ENCODE results near the gene TMPRSS4. TPM values are rescaled to one million over a fixed set of nuclear protein-coding genes. Genes with fewer than 3 reads are reported as not detected.

TMPRSS4 gene
- total RNA-seq, 1 experiment from 2014 or later = not detected

DNA sequence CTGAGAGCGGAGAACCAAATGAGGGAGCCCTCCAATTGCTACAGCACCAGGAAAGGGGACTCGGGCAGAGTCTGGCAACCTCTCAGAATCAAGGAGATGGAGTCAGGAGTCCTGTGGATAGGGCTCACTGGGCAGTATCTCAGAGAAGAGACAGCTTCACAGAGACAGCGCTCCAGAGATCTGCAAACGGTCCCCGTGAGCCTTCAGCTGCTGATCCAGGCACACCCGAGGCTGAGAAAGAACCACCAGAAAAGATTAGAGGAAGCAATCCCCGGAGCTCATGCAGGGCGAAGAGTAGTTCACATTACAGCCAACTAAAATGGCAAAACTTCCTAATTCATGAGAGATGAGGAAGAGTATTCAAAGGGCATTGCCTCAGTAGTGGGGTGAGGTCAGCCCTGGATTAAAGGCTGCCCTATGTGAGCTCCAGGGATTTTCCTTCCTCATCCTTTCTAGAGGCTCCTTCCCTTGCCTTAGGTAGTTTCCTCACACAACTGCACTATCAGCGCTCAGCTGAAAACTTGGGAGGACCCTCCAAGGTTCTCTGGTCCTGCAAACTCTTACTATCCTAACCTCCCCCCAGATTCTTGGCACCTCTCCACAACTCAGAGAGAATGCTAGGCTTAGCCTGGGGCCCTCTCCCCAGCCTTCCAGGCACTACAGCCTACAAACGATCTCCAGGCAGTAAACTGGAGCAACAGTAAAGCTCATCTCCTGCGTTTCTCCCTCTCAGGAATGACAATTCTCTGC is 52.0 kb downstream of the TMPRSS4 start:
- no peak overlapping the region for H4K91ac ChIP-seq (ENCODE audit: insufficient read length, low read depth, low read length)
- H3K56ac ChIP-seq (ENCODE audit: insufficient read length, low read depth, low read length) = no peak overlapping the region
- no peak overlapping the region for H3K9ac ChIP-seq (ENCODE audit: extremely low read depth, insufficient read length, low read length)
- H2AK5ac ChIP-seq (ENCODE audit: insufficient read length, low read length) = no peak overlapping the region
- no peak overlapping the region for H2BK5ac ChIP-seq (ENCODE audit: insufficient read length, low read length)
- no peak overlapping the region for H3K27ac ChIP-seq (ENCODE audit: insufficient read length, low read depth, low read length)
- H4K5ac ChIP-seq (ENCODE audit: insufficient read length, low read depth, low read length) = no peak overlapping the region
- no peak overlapping the region for H2BK12ac ChIP-seq (ENCODE audit: insufficient read length, low read depth, low read length)
- no peaks in the 10 kb centered on the region for H3K9me3 Mint-ChIP-seq
- H3K4me1 ChIP-seq (ENCODE audit: insufficient read depth, low read length) = no peaks in the 10 kb centered on the region
- no CpG with 5 or more reads among the region's 11 CpGs for WGBS (ENCODE audit: extremely low coverage, insufficient read length, low lambda C conversion rate)
- TF ChIP-seq CTCF (conservative IDR thresholded peaks at IDR 0.05) = no peak
- no peak overlapping the region for H3K14ac ChIP-seq (ENCODE audit: insufficient read depth, low read length)
- H2BK120ac ChIP-seq (ENCODE audit: low read depth, low read length, poor library complexity, severe bottlenecking) = no peak overlapping the region
- H3K18ac ChIP-seq (ENCODE audit: insufficient read length, low read depth, low read length) = no peak overlapping the region
- H4K20me1 ChIP-seq (ENCODE audit: control insufficient read depth, insufficient read depth, insufficient read length) = no peaks in the 10 kb centered on the region
- no peak overlapping the region for H3K4me2 ChIP-seq (ENCODE audit: insufficient read depth, insufficient read length, low read length)
- H3T11ph ChIP-seq (ENCODE audit: low read length) = no peak overlapping the region
- no peak overlapping the region for H2AFZ ChIP-seq (ENCODE audit: low read length)
- H3K23ac ChIP-seq (ENCODE audit: insufficient read length, low read depth, low read length) = no peak overlapping the region
- no peaks in the 10 kb centered on the region for H3K79me2 ChIP-seq (ENCODE audit: insufficient read depth, low read length)
- H3K27me3 ChIP-seq (ENCODE audit: insufficient read depth, low read length) = no peaks in the 10 kb centered on the region
- H3K4me3 Mint-ChIP-seq = no peak overlapping the region
- H2BK15ac ChIP-seq (ENCODE audit: low read depth, low read length) = no peak overlapping the region
- no peak overlapping the region for H2BK20ac ChIP-seq (ENCODE audit: low read depth, low read length, poor library complexity, severe bottlenecking)
- H3K27me3 Mint-ChIP-seq (ENCODE audit: low read depth) = peaks cover 10% of the 10 kb centered on the region
- no peaks in the 10 kb centered on the region for H3K36me3 Mint-ChIP-seq (ENCODE audit: insufficient read depth in 1 of 3, low read depth in 3 of 3)
- H3K23me2 ChIP-seq (ENCODE audit: insufficient read length, low read depth, low read length, poor library complexity, severe bottlenecking) = no peaks in the 10 kb centered on the region
- H3K4ac ChIP-seq (ENCODE audit: low read depth, low read length) = no peak overlapping the region
- peak overlapping the region in 1 of 3 experiments; percentile 19; a peak in 1 of 7 replicates for H3K27ac Mint-ChIP-seq
- H3K79me1 ChIP-seq (ENCODE audit: insufficient read depth, low read depth, low read length, poor library complexity, severe bottlenecking) = no peaks in the 10 kb centered on the region
- no peak overlapping the region for H4K8ac ChIP-seq (replicated peaks; ENCODE audit: insufficient read length, low read depth, low read length)
- H3K9me3 ChIP-seq (ENCODE audit: control insufficient read depth, low read depth, low read length) = no peaks in the 10 kb centered on the region
- peaks cover 6 to 12% of the 10 kb centered on the region in 2 experiments for H3K4me1 Mint-ChIP-seq
- DNase-seq = no peak
